ENCODE measurements around the gene CENPK.

DNA sequence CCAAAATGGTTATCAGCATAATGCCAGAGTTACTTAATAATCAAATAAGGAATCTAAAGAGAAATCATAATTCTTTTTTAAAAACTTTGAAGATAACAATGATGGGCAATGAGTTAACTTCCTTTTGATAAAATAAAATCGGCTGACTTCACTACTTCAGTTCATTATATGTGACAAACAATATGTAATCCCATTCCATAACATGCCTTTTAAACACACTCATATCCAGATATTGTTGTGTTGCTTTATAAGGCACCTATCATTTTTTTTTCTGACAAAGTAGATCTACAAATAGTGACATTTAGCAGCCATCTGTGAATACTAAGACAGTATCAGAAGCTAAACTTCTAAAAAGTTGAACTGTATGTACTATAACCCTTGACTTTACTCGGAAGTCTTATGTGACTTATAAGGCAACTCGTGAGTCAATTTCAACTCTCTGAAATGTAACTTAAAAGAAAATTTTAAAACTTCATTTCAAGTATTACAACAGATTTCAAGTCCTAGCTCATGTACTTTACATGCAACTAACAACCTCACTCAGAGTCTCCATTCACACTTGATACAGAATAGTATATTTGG is 88.7 kb downstream of the CENPK start:
- TF ChIP-seq SP1 (IDR thresholded peaks at IDR 0.05) = no peak
- no peak for TF ChIP-seq FOXA1 (IDR thresholded peaks at IDR 0.05)
- no peak for TF ChIP-seq ELF4 (IDR thresholded peaks at IDR 0.05)
- no peak for TF ChIP-seq BHLHE40 (IDR thresholded peaks at IDR 0.05; ENCODE audit: borderline replicate concordance)
- TF ChIP-seq TARDBP (IDR thresholded peaks at IDR 0.05) = no peak
- TF ChIP-seq ZNF384 (IDR thresholded peaks at IDR 0.05) = no peak
- TF ChIP-seq FOXK2 (IDR thresholded peaks at IDR 0.05) = no peak
- no peak for TF ChIP-seq FOXM1 (IDR thresholded peaks at IDR 0.05; ENCODE audit: borderline replicate concordance)
- no peak for TF ChIP-seq HDGF (IDR thresholded peaks at IDR 0.05; ENCODE audit: borderline replicate concordance)
- TF ChIP-seq SUZ12 (IDR thresholded peaks at IDR 0.05) = no peak
- TF ChIP-seq LEF1 (IDR thresholded peaks at IDR 0.05; ENCODE audit: borderline replicate concordance) = no peak
- TF ChIP-seq ARNT (IDR thresholded peaks at IDR 0.05) = no peak
- TF ChIP-seq NFRKB (IDR thresholded peaks at IDR 0.05) = no peak
- TF ChIP-seq L3MBTL2 (conservative IDR thresholded peaks at IDR 0.05) = no peak
